NCI-H2107 (cell line): Measurements from ENCODE around the gene KLHL29.

Experiments
- DNase-seq: peaks from one replicate; lab custom pipeline; 2025; lab: John Stamatoyannopoulos, UW

Gene KLHL29

GRCh38 chr2:23550553-23550952, 165.6 kb downstream of the KLHL29 start:
- no peak for DNase-seq

GRCh38 chr2:23551875-23552274, 166.9 kb downstream of the KLHL29 start:
- DNase-seq: no peak

- DNase-seq: no peak
Measured at GRCh38 chr2:23553561-23553960, 168.6 kb downstream of the KLHL29 start.

GRCh38 chr2:23554054-23554697, 169.2 kb downstream of the KLHL29 start:
- DNase-seq: no peak

GRCh38 chr2:23555944-23556343, 171.0 kb downstream of the KLHL29 start:
- DNase-seq: no peak

GRCh38 chr2:23556929-23557328, 171.9 kb downstream of the KLHL29 start:
- no peak for DNase-seq

GRCh38 chr2:23557455-23557854, 172.5 kb downstream of the KLHL29 start:
- no peak for DNase-seq

GRCh38 chr2:23559561-23560239, 174.7 kb downstream of the KLHL29 start:
- DNase-seq: no peak

- no peak for DNase-seq
Measured at GRCh38 chr2:23561088-23561487, 176.1 kb downstream of the KLHL29 start.

- no peak for DNase-seq
Measured at GRCh38 chr2:23561544-23561943, 176.6 kb downstream of the KLHL29 start.

- no peak for DNase-seq
Measured at GRCh38 chr2:23562143-23562542, 177.2 kb downstream of the KLHL29 start.

GRCh38 chr2:23563151-23563550, 178.2 kb downstream of the KLHL29 start:
- no peak for DNase-seq

GRCh38 chr2:23563673-23564614, 179.0 kb downstream of the KLHL29 start:
- no peak for DNase-seq

GRCh38 chr2:23564615-23564960, 179.6 kb downstream of the KLHL29 start:
- no peak for DNase-seq

GRCh38 chr2:23565374-23565773, 180.4 kb downstream of the KLHL29 start:
- no peak for DNase-seq

- DNase-seq: no peak
Measured at GRCh38 chr2:23565814-23566213, 180.8 kb downstream of the KLHL29 start.

- no peak for DNase-seq
Measured at GRCh38 chr2:23566241-23567142, 181.5 kb downstream of the KLHL29 start.

- DNase-seq: no peak
Measured at GRCh38 chr2:23567161-23567756, 182.3 kb downstream of the KLHL29 start.

GRCh38 chr2:23568211-23568610, 183.2 kb downstream of the KLHL29 start:
- no peak for DNase-seq

- DNase-seq: no peak
Measured at GRCh38 chr2:23568626-23569190, 183.7 kb downstream of the KLHL29 start.

- DNase-seq: no peak
Measured at GRCh38 chr2:23569761-23570365, 184.9 kb downstream of the KLHL29 start.
